ENCODE results near the gene ATG10.

DNA sequence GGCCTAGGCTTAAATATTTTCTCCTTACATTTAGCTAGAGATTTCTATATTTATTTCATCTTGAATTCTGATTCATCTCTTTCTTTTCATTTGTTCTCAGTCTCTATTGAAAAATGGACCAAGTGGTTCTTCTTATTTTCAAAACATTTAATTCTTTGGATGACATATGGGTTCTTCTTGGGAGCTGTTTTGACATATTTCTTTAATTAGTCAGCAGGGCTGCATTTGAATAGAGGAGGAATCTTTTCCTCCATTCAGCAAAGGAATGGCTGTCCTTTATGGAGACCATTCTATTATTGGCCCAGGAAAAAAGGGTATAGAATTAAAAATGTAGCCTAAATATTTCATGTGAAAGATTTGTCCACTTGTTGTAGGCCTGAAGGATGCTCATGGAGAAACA is 196.5 kb downstream of the ATG10 start:
- TF ChIP-seq, protein P1, sequence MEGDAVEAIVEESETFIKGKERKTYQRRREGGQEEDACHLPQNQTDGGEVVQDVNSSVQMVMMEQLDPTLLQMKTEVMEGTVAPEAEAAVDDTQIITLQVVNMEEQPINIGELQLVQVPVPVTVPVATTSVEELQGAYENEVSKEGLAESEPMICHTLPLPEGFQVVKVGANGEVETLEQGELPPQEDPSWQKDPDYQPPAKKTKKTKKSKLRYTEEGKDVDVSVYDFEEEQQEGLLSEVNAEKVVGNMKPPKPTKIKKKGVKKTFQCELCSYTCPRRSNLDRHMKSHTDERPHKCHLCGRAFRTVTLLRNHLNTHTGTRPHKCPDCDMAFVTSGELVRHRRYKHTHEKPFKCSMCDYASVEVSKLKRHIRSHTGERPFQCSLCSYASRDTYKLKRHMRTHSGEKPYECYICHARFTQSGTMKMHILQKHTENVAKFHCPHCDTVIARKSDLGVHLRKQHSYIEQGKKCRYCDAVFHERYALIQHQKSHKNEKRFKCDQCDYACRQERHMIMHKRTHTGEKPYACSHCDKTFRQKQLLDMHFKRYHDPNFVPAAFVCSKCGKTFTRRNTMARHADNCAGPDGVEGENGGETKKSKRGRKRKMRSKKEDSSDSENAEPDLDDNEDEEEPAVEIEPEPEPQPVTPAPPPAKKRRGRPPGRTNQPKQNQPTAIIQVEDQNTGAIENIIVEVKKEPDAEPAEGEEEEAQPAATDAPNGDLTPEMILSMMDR (conservative IDR thresholded peaks at IDR 0.05; ENCODE audit: low read depth, low read length), result no peak
- no peak for TF ChIP-seq EZH2 (IDR thresholded peaks at IDR 0.05; ENCODE audit: low read length, unreplicated experiment)
